ENCODE data around the gene ASTN2.
"Not testable (repeated sequence)": the region's sequence is repeated elsewhere in the genome, so short reads cannot be mapped to it uniquely, and the experiment has no call there.

Gene ASTN2

DNA sequence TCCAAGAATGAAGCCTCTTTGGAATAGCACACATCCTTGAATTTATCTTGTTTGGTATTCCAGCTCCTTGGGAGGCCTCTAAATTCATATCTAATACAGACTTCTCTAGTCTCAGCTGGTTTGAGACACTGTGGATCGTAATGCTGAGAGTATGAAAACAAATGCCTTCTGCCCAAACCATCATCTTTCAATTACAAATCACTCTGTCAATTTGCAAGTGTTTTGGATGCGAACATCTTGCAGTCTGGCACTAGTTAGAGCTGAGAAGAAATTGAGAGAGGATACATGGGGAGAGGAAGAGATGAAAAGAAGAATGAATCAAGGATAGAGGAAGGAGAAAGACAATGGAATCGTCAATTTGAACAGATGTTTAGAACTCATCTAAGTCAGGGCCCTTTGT, 342.6 kb downstream of the ASTN2 start:
- DNase-seq = no peak

DNA sequence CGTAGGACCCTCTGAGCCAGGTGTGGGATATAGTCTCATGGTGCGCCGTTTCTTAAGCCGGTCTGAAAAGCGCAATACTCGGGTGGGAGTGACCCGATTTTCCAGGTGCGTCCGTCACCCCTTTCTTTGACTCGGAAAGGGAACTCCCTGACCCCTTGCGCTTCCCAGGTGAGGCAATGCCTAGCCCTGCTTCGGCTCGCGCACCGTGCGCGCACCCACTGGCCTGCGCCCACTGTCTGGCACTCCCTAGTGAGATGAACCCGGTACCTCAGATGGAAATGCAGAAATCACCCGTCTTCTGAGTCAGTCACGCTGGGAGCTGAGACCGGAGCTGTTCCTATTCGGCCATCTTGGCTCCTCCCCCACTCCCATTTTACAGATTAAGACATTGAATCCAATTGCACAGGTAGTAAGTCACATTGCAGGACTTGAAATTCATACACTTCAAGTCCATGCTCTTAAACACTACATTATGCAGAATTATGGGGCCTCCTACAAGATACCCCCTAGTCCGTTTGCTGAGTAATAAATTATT, 343.1 kb downstream of the ASTN2 start:
- DNase-seq = not testable (repeated sequence)

DNA sequence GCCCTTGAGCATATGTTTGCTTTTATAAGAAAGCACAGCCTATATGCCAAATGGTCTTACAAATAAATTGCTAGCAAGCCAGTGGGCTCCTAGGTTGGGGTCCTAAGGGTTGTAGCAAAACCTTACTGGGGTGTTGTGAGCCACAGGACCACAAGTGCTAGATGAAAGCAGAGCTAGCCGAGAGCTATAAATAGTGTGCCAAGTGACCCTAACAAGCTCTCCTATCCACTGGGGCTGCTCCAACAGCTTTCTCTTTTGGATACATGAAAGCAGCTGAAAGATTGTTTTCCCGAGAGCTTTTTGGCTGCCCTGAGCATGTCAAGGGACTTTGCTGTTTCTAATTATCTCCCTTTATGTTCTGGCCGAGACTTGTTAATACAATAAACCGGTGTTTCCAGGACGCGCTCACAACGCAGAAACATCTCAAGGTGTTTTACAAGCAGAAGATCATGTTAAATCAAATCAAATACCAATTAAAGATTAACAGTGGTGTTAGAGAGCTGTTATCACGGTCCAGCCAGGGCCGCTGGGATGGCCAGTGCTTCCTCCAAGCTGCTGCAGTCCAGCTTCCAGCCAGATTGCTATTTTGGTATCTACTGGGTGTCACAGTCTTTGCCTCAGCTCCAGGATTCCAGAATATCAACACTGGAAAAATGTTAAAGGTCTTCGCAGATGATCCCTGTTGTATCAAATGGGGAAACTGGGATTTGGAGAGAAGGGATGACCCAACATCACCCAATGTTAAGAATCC, 351.0 kb downstream of the ASTN2 start:
- DNase-seq = no peak

DNA sequence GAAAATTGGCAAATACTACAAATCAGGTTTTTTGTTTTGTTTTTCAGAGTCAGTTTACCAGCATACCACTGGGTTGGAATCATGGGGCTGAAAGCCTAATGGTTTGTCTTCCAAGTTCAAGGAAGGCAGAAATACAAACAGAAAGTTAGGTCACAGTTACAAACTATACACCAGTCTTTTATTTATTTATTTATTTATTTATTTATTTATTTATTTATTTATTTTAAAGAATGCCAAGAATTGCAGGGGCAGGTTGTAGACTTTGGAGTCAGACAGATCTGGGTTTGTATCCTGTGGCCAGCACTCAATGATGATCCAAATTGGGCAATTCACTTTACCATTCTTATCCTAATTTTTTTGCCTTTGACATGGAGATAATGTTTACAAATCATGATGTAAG, 353.9 kb downstream of the ASTN2 start:
- no peak for DNase-seq

DNA sequence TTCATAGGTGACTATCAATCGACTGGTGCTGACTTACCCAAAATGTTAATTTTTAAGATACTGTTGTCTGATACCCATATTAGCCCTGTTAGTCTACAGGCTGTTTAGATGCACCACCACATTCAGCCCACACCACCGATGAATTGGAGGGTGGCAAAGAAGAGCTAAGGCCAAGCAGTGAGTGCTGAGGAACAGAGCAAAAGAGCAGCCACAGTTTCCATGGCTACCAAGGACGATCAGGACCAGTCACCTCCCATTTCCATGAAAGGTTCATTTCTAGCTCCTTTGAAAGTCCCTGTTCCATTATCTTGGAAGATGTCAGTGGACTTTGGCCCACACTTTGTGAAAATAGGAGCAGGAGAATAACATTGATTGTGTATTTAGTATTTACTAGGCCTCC, 364.9 kb downstream of the ASTN2 start:
- DNase-seq = no peak

DNA sequence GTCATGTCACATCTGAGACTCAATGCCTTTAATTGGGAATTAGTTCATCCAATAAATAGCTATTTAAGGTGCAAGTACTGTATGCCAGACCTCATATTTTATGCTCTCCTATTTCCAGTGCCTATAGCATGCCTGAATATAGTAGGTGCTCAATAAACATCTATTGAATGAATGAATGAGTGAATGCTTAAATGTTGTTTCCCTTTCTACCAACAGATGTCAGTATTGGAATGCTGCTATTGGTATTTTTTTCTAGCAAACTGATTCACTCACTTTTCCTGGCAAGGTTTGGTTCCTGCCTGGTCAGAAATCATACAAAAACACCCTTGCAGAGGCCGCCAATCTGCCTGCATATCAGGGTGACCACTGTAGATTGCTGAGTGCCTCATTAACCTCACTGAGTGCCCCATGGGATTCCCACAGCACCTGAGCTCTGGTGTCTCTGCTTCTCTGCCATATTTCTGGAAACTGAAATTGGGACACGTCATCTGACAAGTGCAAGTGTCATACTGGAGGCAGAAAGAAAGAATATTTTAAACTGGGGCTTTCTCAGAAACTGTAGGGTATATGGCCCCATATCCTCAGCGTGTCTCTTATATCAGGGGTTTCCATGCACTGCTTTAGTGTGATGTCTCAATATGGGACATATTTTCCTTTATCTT, 368.1 kb downstream of the ASTN2 start:
- DNase-seq = no peak

DNA sequence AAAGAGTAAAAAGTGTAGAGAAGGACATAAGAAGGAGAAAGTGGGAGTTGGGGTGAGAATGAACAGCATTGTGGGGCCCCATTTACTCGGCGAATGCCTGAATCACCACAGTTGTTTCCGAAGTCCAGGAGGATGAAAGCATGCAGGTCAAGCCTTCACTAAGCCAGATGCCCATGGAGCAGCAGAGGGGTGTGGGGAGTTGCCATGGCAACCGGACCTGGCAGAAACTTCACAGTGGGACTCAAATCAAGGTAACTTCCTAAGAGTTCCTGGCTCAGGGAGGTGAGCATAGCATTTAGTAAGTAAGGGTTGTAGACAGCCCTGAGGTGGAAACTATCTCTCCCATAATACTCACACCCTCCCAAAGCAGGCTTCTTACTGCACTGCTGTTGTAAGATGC, 370.6 kb downstream of the ASTN2 start:
- DNase-seq = no peak

DNA sequence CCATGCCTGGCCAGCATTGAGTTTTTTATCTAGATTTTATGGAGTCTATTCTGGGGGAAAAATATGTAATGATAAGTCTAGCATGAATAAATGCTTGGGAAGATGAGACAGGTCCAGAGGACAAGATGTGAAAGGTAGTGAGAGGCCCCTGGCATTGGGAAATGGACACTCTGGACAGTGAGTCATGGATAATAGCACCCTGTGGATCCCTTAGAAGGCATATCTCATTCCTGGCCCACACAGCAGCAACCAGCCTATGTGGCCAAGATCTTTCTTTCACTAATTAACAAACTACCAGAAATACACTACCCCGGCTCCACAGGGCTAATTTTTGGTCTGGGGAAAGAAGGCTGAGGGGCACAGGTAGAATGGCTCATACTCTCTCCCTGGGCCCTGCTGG, 371.7 kb downstream of the ASTN2 start:
- DNase-seq = no peak

DNA sequence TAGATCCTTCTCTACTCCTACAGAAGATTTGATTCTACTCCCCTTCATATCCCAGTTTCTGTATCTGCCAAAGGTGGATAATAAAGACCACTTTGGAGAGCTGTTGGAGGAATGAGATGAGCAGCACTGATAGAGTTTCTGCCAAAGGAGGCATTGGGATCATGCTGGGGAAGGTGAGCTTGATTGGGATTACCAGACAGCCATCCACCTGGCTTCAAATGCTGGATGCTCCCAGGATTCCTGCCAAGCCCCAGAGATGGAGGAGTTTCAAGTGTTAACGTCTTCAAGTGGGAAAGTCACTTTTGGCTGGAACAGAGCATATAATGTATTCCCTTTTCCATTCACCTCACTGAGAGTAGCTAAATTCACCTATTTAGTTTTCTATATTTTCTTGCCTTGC, 379.3 kb downstream of the ASTN2 start:
- DNase-seq = no peak

DNA sequence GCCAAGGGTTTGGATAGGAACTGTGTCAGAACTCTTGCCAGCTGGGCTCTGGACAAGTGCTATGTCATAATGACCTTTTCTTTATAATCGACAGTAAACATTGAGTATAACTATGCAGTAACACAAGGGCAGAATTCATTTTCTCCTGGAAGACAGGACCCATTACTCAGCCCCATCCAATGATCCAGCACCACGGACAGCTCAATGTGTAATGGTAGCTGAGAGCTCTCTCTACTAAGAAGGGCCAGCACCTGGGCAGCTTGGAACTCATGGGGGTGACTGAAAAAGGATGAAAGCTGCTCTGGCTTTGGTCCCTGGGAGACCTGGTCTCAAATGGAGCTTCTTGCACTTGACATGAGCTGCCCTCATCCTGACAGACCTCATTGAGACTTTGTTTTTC, 380.0 kb downstream of the ASTN2 start:
- DNase-seq = no peak

DNA sequence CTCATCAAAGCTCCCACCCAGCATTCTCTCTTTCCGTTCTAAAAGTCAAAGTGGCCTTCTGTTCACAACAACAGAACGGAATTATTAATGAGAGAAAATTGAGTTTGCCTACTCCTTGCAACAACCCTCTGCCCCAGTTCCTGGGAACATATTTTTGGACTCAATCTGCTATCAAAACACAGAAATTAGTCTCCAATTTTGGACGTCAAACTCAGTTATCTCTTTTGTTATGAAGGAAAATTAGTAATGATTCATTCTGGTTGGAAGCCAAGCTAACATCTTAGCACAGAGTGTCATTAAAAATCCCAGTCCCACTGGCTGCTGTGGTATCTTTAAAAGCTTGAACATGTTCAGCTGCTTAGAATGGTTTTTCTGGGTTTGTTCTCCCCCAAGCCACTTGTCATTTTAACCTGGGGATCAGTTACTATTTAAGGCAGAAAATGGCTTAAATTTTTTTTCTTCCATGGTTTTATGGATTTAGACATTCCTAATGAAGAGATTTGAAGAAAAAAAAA, 384.5 kb downstream of the ASTN2 start:
- DNase-seq = no peak

DNA sequence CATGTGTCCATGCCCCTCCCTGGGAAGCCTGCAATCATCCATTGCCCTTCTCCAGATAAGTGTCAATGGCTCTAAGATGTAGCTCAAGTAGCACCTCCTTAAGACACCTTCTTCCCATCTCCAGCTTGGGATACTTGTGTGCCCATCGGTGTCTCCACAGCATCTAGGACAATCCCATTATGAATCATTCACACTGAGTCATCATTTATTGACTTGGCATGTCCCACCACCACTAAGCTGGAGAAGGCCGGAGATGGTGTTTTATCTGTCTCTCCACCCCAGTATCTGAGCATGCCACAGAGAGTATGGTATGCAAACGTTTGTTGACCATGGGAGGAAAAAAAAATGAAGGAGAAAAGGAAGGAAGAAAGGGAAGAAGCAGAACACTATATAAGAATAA, 385.5 kb downstream of the ASTN2 start:
- DNase-seq = no peak

DNA sequence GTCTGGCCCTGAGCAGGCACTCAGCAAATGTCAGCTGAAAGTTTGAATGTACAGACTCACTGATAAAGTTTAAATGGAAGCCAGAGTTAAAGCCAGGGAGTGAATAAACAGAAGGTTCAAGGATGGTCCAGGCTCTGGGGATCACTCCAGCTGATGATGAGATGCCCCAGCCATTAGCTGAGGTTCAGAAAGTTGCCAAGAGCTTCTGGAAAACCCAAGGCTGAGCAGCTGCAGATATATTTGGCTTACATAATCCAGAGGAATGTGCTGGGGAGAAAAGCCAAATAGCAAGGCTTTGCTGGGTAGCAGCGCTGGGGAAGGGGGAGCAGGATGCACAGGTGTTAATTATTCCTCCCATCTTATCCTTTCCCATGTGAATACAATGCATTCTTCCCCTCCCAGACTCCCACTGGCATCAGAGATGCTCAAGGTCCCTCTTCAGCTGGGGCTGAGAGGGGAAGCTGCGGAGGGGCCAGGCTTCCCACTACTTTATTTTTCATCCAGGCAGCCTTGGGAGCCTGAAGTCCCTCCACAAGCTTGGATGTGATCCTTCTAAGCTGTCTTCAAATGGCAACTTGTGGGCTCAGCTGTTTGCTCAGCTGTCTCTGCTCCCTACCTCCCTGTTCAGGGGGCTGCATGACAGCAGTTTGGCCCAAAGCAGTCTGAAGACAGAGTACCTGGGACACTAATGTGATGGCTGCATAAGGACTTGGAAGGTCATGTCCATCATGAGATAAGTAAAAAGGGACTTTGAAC, 386.6 kb downstream of the ASTN2 start:
- DNase-seq = no peak

DNA sequence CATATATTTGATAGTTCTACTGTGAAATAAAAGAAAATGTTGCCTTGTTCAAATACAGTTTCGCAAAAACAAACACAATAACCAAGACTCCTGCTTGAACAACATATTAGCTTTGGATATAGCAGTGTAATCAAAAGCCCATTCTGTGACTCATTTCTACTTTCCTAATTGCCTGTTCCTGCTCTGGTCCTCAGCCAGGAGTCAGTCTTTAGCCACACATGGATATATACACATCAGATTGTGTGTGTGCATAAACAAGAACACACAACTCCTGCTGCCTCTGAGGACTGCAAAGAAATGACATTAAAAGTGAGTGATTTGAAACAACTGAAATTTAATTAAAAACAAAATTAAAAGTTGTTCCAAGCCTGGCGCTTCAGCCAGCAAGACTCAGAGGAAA, 393.0 kb downstream of the ASTN2 start:
- DNase-seq = peak; percentile 94

DNA sequence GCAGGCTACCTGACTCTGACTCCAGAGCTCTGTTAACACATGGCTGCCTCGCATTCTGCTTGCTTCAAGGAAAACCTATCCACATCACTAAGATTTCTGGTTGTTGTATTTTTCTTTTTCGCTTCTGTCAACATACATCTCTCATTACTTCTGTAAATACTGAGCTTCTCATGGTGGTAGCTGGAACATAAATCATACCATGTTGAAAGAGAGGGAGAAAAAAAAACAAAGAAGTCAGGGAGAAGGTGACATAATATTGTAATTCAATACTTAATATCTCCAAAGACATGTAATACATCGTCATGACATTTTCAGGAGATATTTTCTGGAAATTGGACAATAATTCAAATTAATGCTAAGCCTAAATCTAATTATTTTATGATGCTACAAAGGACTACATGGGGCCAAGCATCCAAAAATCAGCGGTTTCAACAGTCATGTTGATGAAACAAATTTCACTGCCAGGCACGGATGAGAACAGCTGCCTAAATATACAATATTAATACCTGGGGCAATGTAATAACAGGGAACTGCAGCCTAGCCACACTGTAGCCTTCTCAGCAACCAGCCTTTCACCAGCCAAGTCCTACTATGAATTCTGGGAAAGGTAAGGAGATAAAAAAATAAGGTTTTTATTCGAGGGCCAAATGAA, 395.8 kb downstream of the ASTN2 start:
- DNase-seq = peak; percentile 62

DNA sequence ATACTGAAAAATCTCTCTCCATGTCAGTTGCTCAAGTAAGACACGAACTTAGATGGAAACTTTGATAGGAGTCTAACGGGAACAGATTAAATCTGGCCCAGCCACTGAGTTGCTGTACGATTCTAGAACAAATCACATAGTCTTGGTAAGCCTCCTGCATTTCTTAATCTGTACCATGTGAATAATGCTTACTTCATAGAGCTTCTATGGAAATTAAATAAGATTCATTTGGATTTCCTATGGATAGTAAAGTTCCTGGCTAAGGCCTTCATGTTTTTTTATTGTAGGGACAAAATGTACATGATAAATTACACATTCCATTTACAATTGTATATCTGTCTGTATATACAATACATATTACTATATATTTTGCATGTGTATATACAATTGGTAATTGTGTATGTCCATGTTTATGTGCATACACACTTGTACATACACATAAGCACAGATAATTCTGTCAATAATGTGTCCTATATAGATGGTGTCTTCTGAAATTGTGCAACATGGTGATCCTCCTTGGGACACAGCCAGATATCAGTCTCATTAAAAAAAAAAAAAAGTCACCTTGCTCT, 397.4 kb downstream of the ASTN2 start:
- DNase-seq = no peak

DNA sequence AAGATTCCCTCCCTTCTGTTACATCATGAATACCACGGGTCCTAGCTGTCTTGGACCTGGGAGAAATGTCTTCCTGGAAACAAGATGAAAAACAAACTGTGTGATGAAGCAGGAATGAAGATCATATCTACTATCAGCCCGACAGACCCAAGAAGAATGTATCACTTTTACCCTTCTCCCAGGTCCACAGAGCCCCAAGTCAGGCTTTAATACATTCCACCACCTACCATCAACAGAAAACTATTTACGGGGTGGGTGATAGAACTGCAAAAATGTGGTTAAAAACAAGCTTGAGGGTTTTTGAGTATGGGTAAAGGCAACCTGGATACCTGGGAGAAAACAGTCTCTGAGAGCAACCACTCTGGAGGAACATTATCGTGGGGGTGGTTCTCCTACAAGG, 400.8 kb downstream of the ASTN2 start:
- no peak for DNase-seq

DNA sequence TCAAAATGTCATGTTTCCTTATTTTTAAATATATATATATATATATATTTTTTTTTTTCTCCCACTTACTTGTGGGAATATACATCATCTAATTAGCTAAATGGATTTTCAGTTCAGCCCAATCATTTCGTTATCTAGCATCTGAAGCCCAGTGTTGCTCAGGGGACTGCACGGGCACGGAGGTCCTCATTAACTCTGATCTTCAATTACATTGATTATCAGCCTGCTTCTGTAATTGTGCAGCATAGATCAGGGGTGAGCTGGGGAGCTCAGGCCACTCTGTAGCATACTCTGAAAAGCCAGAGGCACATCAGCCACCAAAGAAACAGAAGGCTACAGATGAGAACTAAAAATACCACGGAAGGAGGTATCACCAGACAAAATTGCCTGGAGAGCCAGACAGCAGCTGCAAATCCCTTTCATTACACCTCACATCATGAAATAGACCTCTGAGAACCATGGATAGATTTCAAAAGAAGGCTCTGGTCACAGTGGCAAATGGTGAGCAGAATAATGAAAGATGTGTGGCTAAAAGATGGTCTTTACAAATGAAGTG, 401.3 kb downstream of the ASTN2 start:
- no peak for DNase-seq

DNA sequence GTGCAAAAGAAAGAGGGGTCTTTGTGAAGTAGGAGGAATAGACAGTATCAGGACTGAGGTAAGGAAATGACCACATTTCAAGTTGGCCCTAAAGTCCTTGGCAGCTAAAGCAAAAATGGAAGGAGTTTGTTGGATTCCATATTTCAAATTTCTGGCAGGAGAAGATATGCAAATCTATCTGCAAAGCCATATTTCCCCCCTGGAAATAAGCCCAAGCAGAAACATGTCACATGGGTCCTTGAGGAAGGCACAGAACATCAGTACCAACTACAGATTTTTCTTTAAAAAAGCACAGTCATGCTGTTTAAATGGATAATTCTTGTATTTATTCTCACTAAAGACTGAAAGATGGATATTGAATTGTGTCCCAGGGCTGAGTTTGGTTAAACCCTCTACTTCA, 404.8 kb downstream of the ASTN2 start:
- DNase-seq = no peak

DNA sequence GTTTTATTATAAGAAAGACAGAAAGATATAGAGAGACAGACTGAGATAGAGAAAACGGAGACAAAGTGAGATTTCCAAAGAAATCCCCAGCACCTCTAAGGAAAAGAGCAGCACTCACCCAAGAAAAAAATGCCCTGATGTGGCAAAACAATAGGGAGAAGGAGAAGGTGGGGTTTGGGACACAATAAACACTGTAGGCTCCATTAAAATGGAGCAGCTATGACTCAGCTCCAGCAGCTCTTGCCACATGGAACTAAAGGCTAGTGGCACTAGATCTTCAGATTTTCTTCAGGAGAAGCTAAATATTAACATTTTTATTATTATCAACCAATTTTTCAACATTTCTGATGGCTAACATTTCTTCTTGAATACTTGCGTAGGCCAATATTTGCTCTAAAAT, 406.0 kb downstream of the ASTN2 start:
- DNase-seq = no peak

DNA sequence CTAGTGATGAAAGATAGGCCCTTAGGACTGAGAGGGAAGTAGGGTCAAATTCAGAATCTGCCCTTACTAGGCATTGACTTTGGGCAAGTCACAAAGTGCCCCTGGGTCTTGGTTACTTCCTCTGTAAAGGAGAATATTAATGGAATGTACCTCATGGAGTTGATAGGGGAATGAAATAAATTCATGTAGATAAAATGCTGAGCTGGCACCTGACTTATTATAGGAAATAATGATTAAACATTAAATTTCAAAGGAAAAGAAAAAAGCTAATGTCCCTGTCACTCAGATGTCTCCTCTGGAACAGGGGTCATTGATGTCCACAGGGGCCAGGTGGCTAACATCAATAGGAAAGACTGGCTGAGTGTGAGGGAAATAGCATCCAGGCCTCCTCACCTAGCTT, 406.4 kb downstream of the ASTN2 start:
- no peak for DNase-seq

DNA sequence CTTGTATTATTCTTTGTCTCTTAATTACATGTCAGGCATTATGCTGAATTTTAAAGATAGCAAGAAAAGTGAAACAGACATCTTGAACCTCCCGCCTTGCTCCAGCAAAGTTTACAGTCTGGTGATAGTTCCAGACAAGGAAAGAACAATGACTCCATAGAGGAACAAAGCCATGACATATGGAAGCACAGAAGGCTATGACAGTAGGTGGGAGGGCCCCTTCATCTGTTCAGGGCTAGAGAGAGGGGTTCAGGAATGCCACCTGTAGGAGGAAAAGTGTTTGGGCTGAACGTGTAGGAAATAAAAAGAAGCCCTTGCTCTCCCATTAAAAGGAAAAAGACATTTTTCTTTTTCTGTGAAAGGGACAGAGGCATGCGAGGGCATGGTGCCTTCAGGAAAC, 412.2 kb downstream of the ASTN2 start:
- DNase-seq = no peak

All from NCI-H2081 treated with DMSO at 0.1 percent for 48 hours (cell line).